Testis (tissue), 2 donors: ENCODE results near the gene RASA2.

ENCODE experiments used
- POLR2A ChIP-seq: fragments of 450-650 bp; IDR thresholded peaks from one replicate; pipeline ENCODE4 v1.6.1; 2017; ENCODE audit warnings: antibody characterized with exemption, mild to moderate bottlenecking, moderate library complexity
- TF ChIP-seq, protein P1 (sequence below), 3 experiments: fragments of 450-650 bp in 2 of 3; fragments of 200-600 bp in 1 of 3; sonication (generic) in 1 of 3; IDR thresholded peaks; one replicate each; pipeline ENCODE4 v1.5.1; 2016 to 2019; ENCODE audit warnings: antibody characterized with exemption in 3 of 3, mild to moderate bottlenecking in 2 of 3, moderate library complexity in 1 of 3

DNA sequence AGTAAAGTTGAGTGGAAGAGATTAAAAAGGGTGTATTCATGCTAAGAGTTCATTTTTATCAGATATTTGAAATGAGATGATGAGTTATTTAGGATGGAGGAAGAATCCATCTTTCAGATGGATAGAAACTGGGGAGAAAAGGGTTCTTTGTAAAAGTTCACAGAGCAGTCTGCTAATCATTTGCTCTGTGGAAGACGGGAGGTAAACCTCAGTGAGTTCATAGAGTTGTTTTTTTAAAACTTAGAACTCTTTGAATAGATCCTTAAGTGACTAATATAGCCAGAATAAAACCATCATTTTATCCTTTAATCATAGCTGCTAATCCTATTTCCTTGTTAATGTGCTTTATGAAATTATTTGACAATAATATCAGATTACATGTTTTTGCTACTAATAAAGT lies 5.1 kb downstream of the RASA2 start:
- TF ChIP-seq, protein P1, sequence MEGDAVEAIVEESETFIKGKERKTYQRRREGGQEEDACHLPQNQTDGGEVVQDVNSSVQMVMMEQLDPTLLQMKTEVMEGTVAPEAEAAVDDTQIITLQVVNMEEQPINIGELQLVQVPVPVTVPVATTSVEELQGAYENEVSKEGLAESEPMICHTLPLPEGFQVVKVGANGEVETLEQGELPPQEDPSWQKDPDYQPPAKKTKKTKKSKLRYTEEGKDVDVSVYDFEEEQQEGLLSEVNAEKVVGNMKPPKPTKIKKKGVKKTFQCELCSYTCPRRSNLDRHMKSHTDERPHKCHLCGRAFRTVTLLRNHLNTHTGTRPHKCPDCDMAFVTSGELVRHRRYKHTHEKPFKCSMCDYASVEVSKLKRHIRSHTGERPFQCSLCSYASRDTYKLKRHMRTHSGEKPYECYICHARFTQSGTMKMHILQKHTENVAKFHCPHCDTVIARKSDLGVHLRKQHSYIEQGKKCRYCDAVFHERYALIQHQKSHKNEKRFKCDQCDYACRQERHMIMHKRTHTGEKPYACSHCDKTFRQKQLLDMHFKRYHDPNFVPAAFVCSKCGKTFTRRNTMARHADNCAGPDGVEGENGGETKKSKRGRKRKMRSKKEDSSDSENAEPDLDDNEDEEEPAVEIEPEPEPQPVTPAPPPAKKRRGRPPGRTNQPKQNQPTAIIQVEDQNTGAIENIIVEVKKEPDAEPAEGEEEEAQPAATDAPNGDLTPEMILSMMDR (IDR thresholded peaks at IDR 0.05): no peak
- TF ChIP-seq POLR2A: no peak
